Measurements from ENCODE around the gene CACTIN.
A peak's percentile ranks its signal among the peaks of the same experiment; 100 is the strongest.

CACTIN gene

GRCh38 chr19:3578390-3578789 is 48.2 kb downstream of the CACTIN start:
- H3K36me3 ChIP-seq (ENCODE audit: insufficient read depth, low read length), result peaks cover 18% of the 10 kb centered on the region
- TF ChIP-seq EZH2 (IDR thresholded peaks at IDR 0.05; ENCODE audit: borderline replicate concordance, low read length) (no peak), CTCF (IDR thresholded peaks at IDR 0.05; ENCODE audit: low read length) (no peak)
- H3K4me2 ChIP-seq (ENCODE audit: low read length), result no peak overlapping the region
- H3F3A ChIP-seq (ENCODE audit: insufficient read depth, low read length), result 0 out of 2 replicates have a peak, but pooled peaks cover 3% of the 10 kb centered on the region
- H3K9me2 ChIP-seq (ENCODE audit: low read depth, low read length), result no peaks in the 10 kb centered on the region
- no peaks in the 10 kb centered on the region for H3K9me3 ChIP-seq (ENCODE audit: low read length)
- H3K4me3 ChIP-seq (ENCODE audit: low read depth, low read length, poor library complexity, severe bottlenecking), result no peak overlapping the region
- no peak overlapping the region for H3K27ac ChIP-seq (ENCODE audit: low read depth, low read length, poor library complexity, severe bottlenecking)
- no peak overlapping the region for H3K9ac ChIP-seq (ENCODE audit: low read length)
- peaks cover 15% of the 10 kb centered on the region for H3K4me1 ChIP-seq (ENCODE audit: insufficient read depth, low read length, severe bottlenecking)
- H4K20me1 ChIP-seq (ENCODE audit: insufficient read depth, low read length), result no peaks in the 10 kb centered on the region
- no peak overlapping the region for H2AFZ ChIP-seq (ENCODE audit: low read length)
- H3K27me3 ChIP-seq (ENCODE audit: insufficient read depth, low read length), result peaks cover 2% of the 10 kb centered on the region; the same call in 1 of the 2 replicates
- no peaks in the 10 kb centered on the region for H3K79me2 ChIP-seq (ENCODE audit: insufficient read depth, low read length)

GRCh38 chr19:3577723-3578344 is 48.8 kb downstream of the CACTIN start:
- no peaks in the 10 kb centered on the region for H3K79me2 ChIP-seq (ENCODE audit: insufficient read depth, low read length)
- 0 out of 2 replicates have a peak, but pooled peaks cover 3% of the 10 kb centered on the region for H3F3A ChIP-seq (ENCODE audit: insufficient read depth, low read length)
- H3K36me3 ChIP-seq (ENCODE audit: insufficient read depth, low read length), result peaks cover 18% of the 10 kb centered on the region
- H3K9ac ChIP-seq (ENCODE audit: low read length), result no peak overlapping the region
- peaks cover 15% of the 10 kb centered on the region for H3K4me1 ChIP-seq (ENCODE audit: insufficient read depth, low read length, severe bottlenecking)
- no peak overlapping the region for H2AFZ ChIP-seq (ENCODE audit: low read length)
- no peaks in the 10 kb centered on the region for H3K27me3 ChIP-seq (ENCODE audit: insufficient read depth, low read length)
- H3K27ac ChIP-seq (ENCODE audit: low read depth, low read length, poor library complexity, severe bottlenecking), result no peak overlapping the region
- H4K20me1 ChIP-seq (ENCODE audit: insufficient read depth, low read length), result no peaks in the 10 kb centered on the region
- H3K9me2 ChIP-seq (ENCODE audit: low read depth, low read length), result no peaks in the 10 kb centered on the region
- H3K9me3 ChIP-seq (ENCODE audit: low read length), result no peaks in the 10 kb centered on the region
- H3K4me2 ChIP-seq (ENCODE audit: low read length), result no peak overlapping the region; the same call in 1 of the 2 replicates
- no peak for TF ChIP-seq CTCF (IDR thresholded peaks at IDR 0.05; ENCODE audit: low read length)
- TF ChIP-seq EZH2 (IDR thresholded peaks at IDR 0.05; ENCODE audit: borderline replicate concordance, low read length), result no peak
- no peak overlapping the region for H3K4me3 ChIP-seq (ENCODE audit: low read depth, low read length, poor library complexity, severe bottlenecking)

GRCh38 chr19:3576696-3577443 is 49.7 kb downstream of the CACTIN start:
- H3K27ac ChIP-seq (ENCODE audit: low read depth, low read length, poor library complexity, severe bottlenecking), result peak overlapping the region; percentile 20
- no peaks in the 10 kb centered on the region for H3K9me2 ChIP-seq (ENCODE audit: low read depth, low read length)
- no peaks in the 10 kb centered on the region for H3K9me3 ChIP-seq (ENCODE audit: low read length)
- no peaks in the 10 kb centered on the region for H3K79me2 ChIP-seq (ENCODE audit: insufficient read depth, low read length)
- peaks cover 18% of the 10 kb centered on the region for H3K36me3 ChIP-seq (ENCODE audit: insufficient read depth, low read length)
- peaks cover 20% of the 10 kb centered on the region for H3K4me1 ChIP-seq (ENCODE audit: insufficient read depth, low read length, severe bottlenecking)
- H3K4me2 ChIP-seq (ENCODE audit: low read length), result peak overlapping the region; percentile 99
- H3K27me3 ChIP-seq (ENCODE audit: insufficient read depth, low read length), result no peaks in the 10 kb centered on the region
- no peaks in the 10 kb centered on the region for H4K20me1 ChIP-seq (ENCODE audit: insufficient read depth, low read length)
- H3K9ac ChIP-seq (ENCODE audit: low read length), result peak overlapping the region; percentile 65
- peak overlapping the region; percentile 63 for H3K4me3 ChIP-seq (ENCODE audit: low read depth, low read length, poor library complexity, severe bottlenecking)
- no peak overlapping the region for H2AFZ ChIP-seq (ENCODE audit: low read length)
- TF ChIP-seq CTCF (IDR thresholded peaks at IDR 0.05; ENCODE audit: low read length), result no peak
- no peak for TF ChIP-seq EZH2 (IDR thresholded peaks at IDR 0.05; ENCODE audit: borderline replicate concordance, low read length)
- H3F3A ChIP-seq (ENCODE audit: insufficient read depth, low read length), result 0 out of 2 replicates have a peak, but pooled peaks cover 3% of the 10 kb centered on the region

Measured in OCI-LY1 (cell line).